H1 (cell line): ENCODE measurements around the gene SMARCC2.
A peak's percentile ranks its signal among the peaks of the same experiment; 100 is the strongest.

Experiments used
- CTCF ChIP-seq, 3 experiments: IDR thresholded peaks; 1 replicate in 2 of 3; 2 replicates in 1 of 3; pipeline versions ENCODE4 v1.5.1 to v1.6.1; 2011; ENCODE audit warnings: low read length in 3 of 3, mild to moderate bottlenecking in 3 of 3, inconsistent platforms in 2 of 3, low read depth in 1 of 3, moderate library complexity in 1 of 3; ENCODE audit not compliant: insufficient read depth in 1 of 3; ENCODE audit errors: control extremely low read depth in 1 of 3
- FOSL1 ChIP-seq: IDR thresholded peaks from 2 replicates; pipeline ENCODE4 v1.6.1; 2011; ENCODE audit warnings: mild to moderate bottlenecking, low read depth, low read length, moderate library complexity; ENCODE audit not compliant: insufficient read depth
- KDM1A ChIP-seq: fragments of 200-600, 300-600 bp; sonication (generic); IDR thresholded peaks from 2 replicates; pipeline ENCODE4 v1.7.1; 2016; ENCODE audit warnings: mild to moderate bottlenecking, low read length, borderline replicate concordance
- POLR2AphosphoS5 ChIP-seq: IDR thresholded peaks from 2 replicates; pipeline ENCODE4 v1.6.1; 2011; ENCODE audit warnings: low read depth, low read length
- TEAD4 ChIP-seq: IDR thresholded peaks from 2 replicates; pipeline ENCODE4 v1.6.1; 2012; ENCODE audit warnings: low read depth, low read length, inconsistent platforms, mixed read lengths

- TF ChIP-seq KDM1A (no peak), FOSL1 (no peak), CTCF (IDR thresholded peaks at IDR 0.05; ENCODE audit: control extremely low read depth in 1 of 3, insufficient read depth in 1 of 3, low read depth in 1 of 3, low read length in 3 of 3) (no peak), POLR2AphosphoS5 (0 out of 2 replicates have a peak, but pooled peaks have one; percentile 4), TEAD4 (no peak)
These were observed 33.9 kb downstream of the SMARCC2 start for GRCh38 chr12:56155256-56155845.
